ENCODE results near the gene SVOP.

GRCh38 chr12:109053382-109054123 lies 32.7 kb upstream of the SVOP start:
- TF ChIP-seq CTCF (IDR thresholded peaks at IDR 0.05) = no peak
- no peak for TF ChIP-seq EZH2 (IDR thresholded peaks at IDR 0.05; ENCODE audit: borderline replicate concordance, insufficient read depth, low read depth, low read length, poor library complexity, severe bottlenecking)

All from B cell (primary cell).